Ectodermal cell (in vitro differentiated cells): ENCODE data around the gene ZC2HC1B.

Experiments
- H3K27ac ChIP-seq: 2 replicates; pipeline ENCODE4 v1.7.0; 2013; ENCODE audit warnings: mild to moderate bottlenecking, low read depth, low read length; ENCODE audit not compliant: insufficient read depth, poor library complexity, severe bottlenecking
- H3K27me3 ChIP-seq: 2 replicates; pipeline ENCODE4 v1.7.0; 2013; ENCODE audit warnings: mild to moderate bottlenecking, low read length; ENCODE audit not compliant: insufficient read depth, control insufficient read depth, poor library complexity, severe bottlenecking
- H3K36me3 ChIP-seq: one replicate; pipeline ENCODE4 v1.7.0; 2013; ENCODE audit warnings: low read length; ENCODE audit not compliant: control insufficient read depth, insufficient read depth
- H3K4me1 ChIP-seq: one replicate; pipeline ENCODE4 v1.7.0; 2013; ENCODE audit warnings: low read length; ENCODE audit not compliant: control insufficient read depth, insufficient read depth
- H3K4me3 ChIP-seq: 2 replicates; pipeline ENCODE4 v1.7.0; 2013; ENCODE audit warnings: low read depth, low read length, control low read depth; ENCODE audit not compliant: insufficient read depth
- H3K9me3 ChIP-seq: 2 replicates; pipeline ENCODE4 v1.7.0; 2013; ENCODE audit warnings: mild to moderate bottlenecking, low read length, moderate library complexity; ENCODE audit not compliant: control insufficient read depth
- WGBS, 2 experiments: methylation state at CpG; one replicate each; pipeline ENCODE4 v1.1.7; 2013; ENCODE audit warnings: missing lambda C conversion rate in 2 of 2; 5-methylcytosine and 5-hydroxymethylcytosine counted together

Gene ZC2HC1B

GRCh38 chr6:143941852-143942627, 77.8 kb downstream of the ZC2HC1B start:
- Histone ChIP-seq H3K36me3 (no peaks in the 10 kb centered on the region), H3K27me3 (no peaks in the 10 kb centered on the region), H3K27ac (no peak overlapping the region), H3K9me3 (no peaks in the 10 kb centered on the region), H3K4me3 (no peak overlapping the region), H3K4me1 (peaks cover 8% of the 10 kb centered on the region)
- 57 to 58% methylated on average over 19 to 20 of the region's 20 CpGs for WGBS, 2 experiments

GRCh38 chr6:143948208-143948607, 83.9 kb downstream of the ZC2HC1B start:
- Histone ChIP-seq H3K27me3 (peaks cover 5% of the 10 kb centered on the region), H3K4me1 (no peaks in the 10 kb centered on the region), H3K36me3 (peaks cover 4% of the 10 kb centered on the region), H3K27ac (no peak overlapping the region), H3K4me3 (no peak overlapping the region), H3K9me3 (no peaks in the 10 kb centered on the region)
- WGBS, 2 experiments: 83 to 84% methylated on average over 7 of the region's 7 CpGs

- peaks cover 7% of the 10 kb centered on the region for H3K4me1 ChIP-seq
- H3K36me3 ChIP-seq: peaks cover 4% of the 10 kb centered on the region
- peaks cover 5% of the 10 kb centered on the region for H3K27me3 ChIP-seq
- H3K9me3 ChIP-seq: no peaks in the 10 kb centered on the region
- H3K27ac ChIP-seq: no peak overlapping the region
- WGBS, 2 experiments: 83 to 87% methylated on average over 1 of the region's 1 CpG
- H3K4me3 ChIP-seq: no peak overlapping the region
Observed at GRCh38 chr6:143949535-143949934, 85.3 kb downstream of the ZC2HC1B start.

- Histone ChIP-seq H3K4me1 (peaks cover 7% of the 10 kb centered on the region), H3K27me3 (peaks cover 5% of the 10 kb centered on the region), H3K4me3 (no peak overlapping the region), H3K9me3 (no peaks in the 10 kb centered on the region), H3K27ac (no peak overlapping the region), H3K36me3 (peaks cover 4% of the 10 kb centered on the region)
- 91 to 95% methylated on average over 8 to 9 of the region's 9 CpGs for WGBS, 2 experiments
Observed at GRCh38 chr6:143949962-143950361, 85.7 kb downstream of the ZC2HC1B start.

DNA sequence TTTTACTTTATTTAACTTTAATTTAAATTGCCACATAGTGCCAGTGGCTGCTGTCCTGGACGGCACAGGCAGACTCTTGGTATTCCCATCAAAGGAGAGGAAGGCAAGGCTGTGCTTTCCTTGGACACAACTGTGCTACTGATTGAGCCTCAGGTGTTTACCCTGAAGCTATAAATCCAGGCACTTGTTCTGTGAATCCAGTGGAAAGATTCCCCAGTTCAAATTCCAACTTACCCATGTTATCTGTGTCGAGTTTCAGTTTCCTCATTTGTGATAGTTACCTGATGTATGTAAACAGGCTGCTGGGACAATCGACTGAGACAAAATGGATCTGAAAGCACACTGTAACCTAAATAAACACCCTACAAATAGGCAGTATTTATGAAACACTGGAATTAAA, 86.6 kb downstream of the ZC2HC1B start:
- WGBS, 2 experiments: 89 to 96% methylated on average over 3 of the region's 3 CpGs
- H3K36me3 ChIP-seq: peaks cover 4% of the 10 kb centered on the region

DNA sequence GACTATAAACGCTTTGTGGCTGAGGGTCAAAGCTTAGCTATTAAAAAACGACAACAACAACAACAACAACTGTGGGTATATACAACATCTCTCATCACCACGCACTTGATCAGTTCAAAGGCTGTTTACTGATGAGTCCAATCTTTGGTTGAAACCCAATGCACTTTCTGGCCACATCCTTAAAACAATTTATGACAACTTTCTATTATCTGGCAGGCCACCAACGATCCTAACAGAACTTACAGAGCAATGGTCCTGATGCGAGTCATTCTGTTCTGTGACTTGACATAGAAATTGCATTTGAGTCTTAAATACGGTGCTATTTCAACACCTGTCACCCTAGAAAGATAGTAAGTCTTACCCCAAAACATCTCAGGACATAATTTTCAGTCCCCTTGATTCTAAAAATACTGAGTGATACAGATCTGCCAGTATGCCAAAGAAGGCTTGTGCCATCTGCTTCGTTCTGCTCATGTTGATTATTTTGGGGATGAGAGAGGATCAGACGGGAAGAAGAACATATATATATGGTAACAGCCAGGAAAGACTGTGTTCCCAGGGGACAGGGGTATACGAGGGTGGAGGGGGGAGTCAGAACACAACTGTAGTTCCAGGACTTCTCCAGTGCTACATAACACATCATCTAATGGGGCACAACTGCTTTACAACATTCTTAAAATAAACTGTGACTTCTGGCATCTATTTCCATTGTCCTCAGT, 87.9 kb downstream of the ZC2HC1B start:
- Histone ChIP-seq H3K27me3 (peaks cover 5% of the 10 kb centered on the region), H3K9me3 (no peaks in the 10 kb centered on the region), H3K4me3 (no peak overlapping the region), H3K4me1 (peaks cover 13% of the 10 kb centered on the region), H3K27ac (no peak overlapping the region), H3K36me3 (peaks cover 4% of the 10 kb centered on the region)
- 93 to 94% methylated on average over 9 of the region's 9 CpGs for WGBS, 2 experiments

More for the DNA sequence above, 86.6 kb downstream of the ZC2HC1B start:
- H3K27ac ChIP-seq: no peak overlapping the region
- no peak overlapping the region for H3K4me3 ChIP-seq
- peaks cover 5% of the 10 kb centered on the region for H3K27me3 ChIP-seq
- no peaks in the 10 kb centered on the region for H3K9me3 ChIP-seq
- peaks cover 13% of the 10 kb centered on the region for H3K4me1 ChIP-seq

- Histone ChIP-seq H3K4me3 (no peak overlapping the region), H3K4me1 (peaks cover 22% of the 10 kb centered on the region), H3K27ac (no peak overlapping the region), H3K27me3 (peaks cover 5% of the 10 kb centered on the region), H3K9me3 (no peaks in the 10 kb centered on the region), H3K36me3 (no peaks in the 10 kb centered on the region)
- whole genome bisulfite sequencing, 2 experiments: 75 to 85% methylated on average over 4 of the region's 4 CpGs
Observed at GRCh38 chr6:143952947-143953701, 88.8 kb downstream of the ZC2HC1B start.

GRCh38 chr6:143953922-143954321, 89.6 kb downstream of the ZC2HC1B start:
- Histone ChIP-seq H3K27ac (no peak overlapping the region), H3K9me3 (no peaks in the 10 kb centered on the region), H3K4me3 (no peak overlapping the region), H3K36me3 (no peaks in the 10 kb centered on the region), H3K27me3 (peaks cover 5% of the 10 kb centered on the region), H3K4me1 (peaks cover 30% of the 10 kb centered on the region)
- WGBS, 2 experiments: 55 to 65% methylated on average over 2 to 3 of the region's 4 CpGs

- Histone ChIP-seq H3K4me1 (peaks cover 51% of the 10 kb centered on the region), H3K9me3 (no peaks in the 10 kb centered on the region), H3K27me3 (peaks cover 17% of the 10 kb centered on the region), H3K27ac (no peak overlapping the region), H3K4me3 (no peak overlapping the region), H3K36me3 (no peaks in the 10 kb centered on the region)
- 95% methylated on average over 8 of the region's 8 CpGs for WGBS, 2 experiments
Observed at GRCh38 chr6:143955971-143956370, 91.7 kb downstream of the ZC2HC1B start.
